ENCODE data around the gene FAM184B.

DNA sequence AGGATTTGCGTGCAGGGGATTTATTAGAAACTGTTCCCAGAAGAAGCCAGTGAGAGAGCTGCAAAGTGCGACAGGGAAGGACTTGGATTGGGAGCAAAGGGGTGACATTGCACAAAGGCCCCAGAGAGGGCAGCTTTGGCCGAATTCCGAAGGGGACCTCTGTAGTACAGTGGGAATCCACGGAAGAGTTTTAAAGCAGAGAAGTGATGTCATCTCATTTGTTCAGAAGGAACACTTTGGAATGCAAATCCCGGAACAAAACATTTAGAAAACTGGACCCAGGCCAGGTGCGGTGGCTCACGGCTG, 71.7 kb downstream of the FAM184B start:
- TF ChIP-seq, protein P1, sequence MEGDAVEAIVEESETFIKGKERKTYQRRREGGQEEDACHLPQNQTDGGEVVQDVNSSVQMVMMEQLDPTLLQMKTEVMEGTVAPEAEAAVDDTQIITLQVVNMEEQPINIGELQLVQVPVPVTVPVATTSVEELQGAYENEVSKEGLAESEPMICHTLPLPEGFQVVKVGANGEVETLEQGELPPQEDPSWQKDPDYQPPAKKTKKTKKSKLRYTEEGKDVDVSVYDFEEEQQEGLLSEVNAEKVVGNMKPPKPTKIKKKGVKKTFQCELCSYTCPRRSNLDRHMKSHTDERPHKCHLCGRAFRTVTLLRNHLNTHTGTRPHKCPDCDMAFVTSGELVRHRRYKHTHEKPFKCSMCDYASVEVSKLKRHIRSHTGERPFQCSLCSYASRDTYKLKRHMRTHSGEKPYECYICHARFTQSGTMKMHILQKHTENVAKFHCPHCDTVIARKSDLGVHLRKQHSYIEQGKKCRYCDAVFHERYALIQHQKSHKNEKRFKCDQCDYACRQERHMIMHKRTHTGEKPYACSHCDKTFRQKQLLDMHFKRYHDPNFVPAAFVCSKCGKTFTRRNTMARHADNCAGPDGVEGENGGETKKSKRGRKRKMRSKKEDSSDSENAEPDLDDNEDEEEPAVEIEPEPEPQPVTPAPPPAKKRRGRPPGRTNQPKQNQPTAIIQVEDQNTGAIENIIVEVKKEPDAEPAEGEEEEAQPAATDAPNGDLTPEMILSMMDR (conservative IDR thresholded peaks at IDR 0.05; ENCODE audit: low read depth in 2 of 2): no peak
- TF ChIP-seq EZH2 (IDR thresholded peaks at IDR 0.05; ENCODE audit: low read depth, unreplicated experiment) (no peak), EZH2phosphoT487 (IDR thresholded peaks at IDR 0.05; ENCODE audit: unreplicated experiment) (no peak), STAT1 (IDR thresholded peaks at IDR 0.05; ENCODE audit: unreplicated experiment) (no peak), POLR2AphosphoS5 (IDR thresholded peaks at IDR 0.05; ENCODE audit: low read depth) (no peak), JUNB (IDR thresholded peaks at IDR 0.05; ENCODE audit: unreplicated experiment) (no peak), NANOG (IDR thresholded peaks at IDR 0.05; ENCODE audit: borderline replicate concordance) (no peak), ZNF331 (CRISPR knock-in tag; IDR thresholded peaks at IDR 0.05; ENCODE audit: low read depth) (no peak), CREB1 (CRISPR knock-in tag; IDR thresholded peaks at IDR 0.05; ENCODE audit: low read depth) (no peak), ZNF114 (CRISPR knock-in tag; IDR thresholded peaks at IDR 0.05) (no peak)
- TF ChIP-seq, protein P2, sequence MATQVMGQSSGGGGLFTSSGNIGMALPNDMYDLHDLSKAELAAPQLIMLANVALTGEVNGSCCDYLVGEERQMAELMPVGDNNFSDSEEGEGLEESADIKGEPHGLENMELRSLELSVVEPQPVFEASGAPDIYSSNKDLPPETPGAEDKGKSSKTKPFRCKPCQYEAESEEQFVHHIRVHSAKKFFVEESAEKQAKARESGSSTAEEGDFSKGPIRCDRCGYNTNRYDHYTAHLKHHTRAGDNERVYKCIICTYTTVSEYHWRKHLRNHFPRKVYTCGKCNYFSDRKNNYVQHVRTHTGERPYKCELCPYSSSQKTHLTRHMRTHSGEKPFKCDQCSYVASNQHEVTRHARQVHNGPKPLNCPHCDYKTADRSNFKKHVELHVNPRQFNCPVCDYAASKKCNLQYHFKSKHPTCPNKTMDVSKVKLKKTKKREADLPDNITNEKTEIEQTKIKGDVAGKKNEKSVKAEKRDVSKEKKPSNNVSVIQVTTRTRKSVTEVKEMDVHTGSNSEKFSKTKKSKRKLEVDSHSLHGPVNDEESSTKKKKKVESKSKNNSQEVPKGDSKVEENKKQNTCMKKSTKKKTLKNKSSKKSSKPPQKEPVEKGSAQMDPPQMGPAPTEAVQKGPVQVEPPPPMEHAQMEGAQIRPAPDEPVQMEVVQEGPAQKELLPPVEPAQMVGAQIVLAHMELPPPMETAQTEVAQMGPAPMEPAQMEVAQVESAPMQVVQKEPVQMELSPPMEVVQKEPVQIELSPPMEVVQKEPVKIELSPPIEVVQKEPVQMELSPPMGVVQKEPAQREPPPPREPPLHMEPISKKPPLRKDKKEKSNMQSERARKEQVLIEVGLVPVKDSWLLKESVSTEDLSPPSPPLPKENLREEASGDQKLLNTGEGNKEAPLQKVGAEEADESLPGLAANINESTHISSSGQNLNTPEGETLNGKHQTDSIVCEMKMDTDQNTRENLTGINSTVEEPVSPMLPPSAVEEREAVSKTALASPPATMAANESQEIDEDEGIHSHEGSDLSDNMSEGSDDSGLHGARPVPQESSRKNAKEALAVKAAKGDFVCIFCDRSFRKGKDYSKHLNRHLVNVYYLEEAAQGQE (IDR thresholded peaks at IDR 0.05; ENCODE audit: unreplicated experiment): no peak
- TF ChIP-seq, protein P3, sequence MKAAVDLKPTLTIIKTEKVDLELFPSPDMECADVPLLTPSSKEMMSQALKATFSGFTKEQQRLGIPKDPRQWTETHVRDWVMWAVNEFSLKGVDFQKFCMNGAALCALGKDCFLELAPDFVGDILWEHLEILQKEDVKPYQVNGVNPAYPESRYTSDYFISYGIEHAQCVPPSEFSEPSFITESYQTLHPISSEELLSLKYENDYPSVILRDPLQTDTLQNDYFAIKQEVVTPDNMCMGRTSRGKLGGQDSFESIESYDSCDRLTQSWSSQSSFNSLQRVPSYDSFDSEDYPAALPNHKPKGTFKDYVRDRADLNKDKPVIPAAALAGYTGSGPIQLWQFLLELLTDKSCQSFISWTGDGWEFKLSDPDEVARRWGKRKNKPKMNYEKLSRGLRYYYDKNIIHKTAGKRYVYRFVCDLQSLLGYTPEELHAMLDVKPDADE (IDR thresholded peaks at IDR 0.05): no peak
- TF ChIP-seq, protein P4, sequence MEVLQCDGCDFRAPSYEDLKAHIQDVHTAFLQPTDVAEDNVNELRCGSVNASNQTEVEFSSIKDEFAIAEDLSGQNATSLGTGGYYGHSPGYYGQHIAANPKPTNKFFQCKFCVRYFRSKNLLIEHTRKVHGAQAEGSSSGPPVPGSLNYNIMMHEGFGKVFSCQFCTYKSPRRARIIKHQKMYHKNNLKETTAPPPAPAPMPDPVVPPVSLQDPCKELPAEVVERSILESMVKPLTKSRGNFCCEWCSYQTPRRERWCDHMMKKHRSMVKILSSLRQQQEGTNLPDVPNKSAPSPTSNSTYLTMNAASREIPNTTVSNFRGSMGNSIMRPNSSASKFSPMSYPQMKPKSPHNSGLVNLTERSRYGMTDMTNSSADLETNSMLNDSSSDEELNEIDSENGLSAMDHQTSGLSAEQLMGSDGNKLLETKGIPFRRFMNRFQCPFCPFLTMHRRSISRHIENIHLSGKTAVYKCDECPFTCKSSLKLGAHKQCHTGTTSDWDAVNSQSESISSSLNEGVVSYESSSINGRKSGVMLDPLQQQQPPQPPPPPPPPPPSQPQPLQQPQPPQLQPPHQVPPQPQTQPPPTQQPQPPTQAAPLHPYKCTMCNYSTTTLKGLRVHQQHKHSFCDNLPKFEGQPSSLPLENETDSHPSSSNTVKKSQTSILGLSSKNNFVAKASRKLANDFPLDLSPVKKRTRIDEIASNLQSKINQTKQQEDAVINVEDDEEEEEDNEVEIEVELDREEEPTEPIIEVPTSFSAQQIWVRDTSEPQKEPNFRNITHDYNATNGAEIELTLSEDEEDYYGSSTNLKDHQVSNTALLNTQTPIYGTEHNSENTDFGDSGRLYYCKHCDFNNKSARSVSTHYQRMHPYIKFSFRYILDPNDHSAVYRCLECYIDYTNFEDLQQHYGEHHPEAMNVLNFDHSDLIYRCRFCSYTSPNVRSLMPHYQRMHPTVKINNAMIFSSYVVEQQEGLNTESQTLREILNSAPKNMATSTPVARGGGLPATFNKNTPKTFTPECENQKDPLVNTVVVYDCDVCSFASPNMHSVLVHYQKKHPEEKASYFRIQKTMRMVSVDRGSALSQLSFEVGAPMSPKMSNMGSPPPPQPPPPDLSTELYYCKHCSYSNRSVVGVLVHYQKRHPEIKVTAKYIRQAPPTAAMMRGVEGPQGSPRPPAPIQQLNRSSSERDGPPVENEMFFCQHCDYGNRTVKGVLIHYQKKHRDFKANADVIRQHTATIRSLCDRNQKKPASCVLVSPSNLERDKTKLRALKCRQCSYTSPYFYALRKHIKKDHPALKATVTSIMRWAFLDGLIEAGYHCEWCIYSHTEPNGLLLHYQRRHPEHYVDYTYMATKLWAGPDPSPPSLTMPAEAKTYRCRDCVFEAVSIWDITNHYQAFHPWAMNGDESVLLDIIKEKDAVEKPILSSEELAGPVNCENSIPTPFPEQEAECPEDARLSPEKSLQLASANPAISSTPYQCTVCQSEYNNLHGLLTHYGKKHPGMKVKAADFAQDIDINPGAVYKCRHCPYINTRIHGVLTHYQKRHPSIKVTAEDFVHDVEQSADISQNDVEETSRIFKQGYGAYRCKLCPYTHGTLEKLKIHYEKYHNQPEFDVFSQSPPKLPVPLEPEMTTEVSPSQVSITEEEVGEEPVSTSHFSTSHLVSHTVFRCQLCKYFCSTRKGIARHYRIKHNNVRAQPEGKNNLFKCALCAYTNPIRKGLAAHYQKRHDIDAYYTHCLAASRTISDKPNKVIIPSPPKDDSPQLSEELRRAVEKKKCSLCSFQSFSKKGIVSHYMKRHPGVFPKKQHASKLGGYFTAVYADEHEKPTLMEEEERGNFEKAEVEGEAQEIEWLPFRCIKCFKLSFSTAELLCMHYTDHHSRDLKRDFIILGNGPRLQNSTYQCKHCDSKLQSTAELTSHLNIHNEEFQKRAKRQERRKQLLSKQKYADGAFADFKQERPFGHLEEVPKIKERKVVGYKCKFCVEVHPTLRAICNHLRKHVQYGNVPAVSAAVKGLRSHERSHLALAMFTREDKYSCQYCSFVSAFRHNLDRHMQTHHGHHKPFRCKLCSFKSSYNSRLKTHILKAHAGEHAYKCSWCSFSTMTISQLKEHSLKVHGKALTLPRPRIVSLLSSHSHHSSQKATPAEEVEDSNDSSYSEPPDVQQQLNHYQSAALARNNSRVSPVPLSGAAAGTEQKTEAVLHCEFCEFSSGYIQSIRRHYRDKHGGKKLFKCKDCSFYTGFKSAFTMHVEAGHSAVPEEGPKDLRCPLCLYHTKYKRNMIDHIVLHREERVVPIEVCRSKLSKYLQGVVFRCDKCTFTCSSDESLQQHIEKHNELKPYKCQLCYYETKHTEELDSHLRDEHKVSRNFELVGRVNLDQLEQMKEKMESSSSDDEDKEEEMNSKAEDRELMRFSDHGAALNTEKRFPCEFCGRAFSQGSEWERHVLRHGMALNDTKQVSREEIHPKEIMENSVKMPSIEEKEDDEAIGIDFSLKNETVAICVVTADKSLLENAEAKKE (CRISPR knock-in tag; IDR thresholded peaks at IDR 0.05): no peak

Measured in GM23338 (cell line).